Smooth muscle cell (in vitro differentiated cells): ENCODE results near the gene CLTA. TPM values are rescaled to one million over a fixed set of nuclear protein-coding genes. Genes with fewer than 3 reads are reported as not detected.

Experiments
- DNase-seq: peaks from one replicate; lab custom pipeline; 2025; ENCODE audit not compliant: unreplicated experiment; lab: John Stamatoyannopoulos, UW
- H2AFZ ChIP-seq: fragments of 200-600 bp; sonication (generic); 2 replicates; pipeline ENCODE4 v1.6.0; 2016; ENCODE audit warnings: antibody characterized with exemption, low read depth, mild to moderate bottlenecking
- H3F3A ChIP-seq: fragments of 200-600 bp; sonication (generic); 2 replicates; pipeline ENCODE4 v1.6.0; 2017; ENCODE audit warnings: antibody characterized with exemption, low read depth
- H3K27ac ChIP-seq: fragments of 200-600 bp; sonication (generic); 2 replicates; pipeline ENCODE4 v1.5.1; 2016; ENCODE audit warnings: low read depth, mild to moderate bottlenecking
- H3K27me3 ChIP-seq: fragments of 200-600 bp; sonication (generic); 2 replicates; pipeline ENCODE4 v1.6.1; 2016; ENCODE audit warnings: low read depth, mild to moderate bottlenecking
- H3K36me3 ChIP-seq: fragments of 200-600 bp; sonication (generic); 2 replicates; pipeline ENCODE4 v1.5.1; 2016; ENCODE audit warnings: low read depth
- H3K4me1 ChIP-seq: fragments of 200-600 bp; sonication (generic); 2 replicates; pipeline ENCODE4 v1.5.1; 2016; ENCODE audit warnings: low read depth
- H3K4me2 ChIP-seq: fragments of 200-600 bp; sonication (generic); 2 replicates; pipeline ENCODE4 v1.6.0; 2016; ENCODE audit warnings: mild to moderate bottlenecking
- H3K4me3 ChIP-seq: fragments of 200-600 bp; sonication (generic); 2 replicates; pipeline ENCODE4 v1.5.1; 2016; ENCODE audit warnings: mild to moderate bottlenecking
- H3K79me2 ChIP-seq: fragments of 200-600 bp; sonication (generic); 2 replicates; pipeline ENCODE4 v1.6.0; 2016; ENCODE audit warnings: low read depth, mild to moderate bottlenecking
- H3K9ac ChIP-seq: fragments of 200-600 bp; sonication (generic); 2 replicates; pipeline ENCODE4 v1.6.0; 2016; ENCODE audit warnings: low read depth
- H3K9me3 ChIP-seq: fragments of 200-600 bp; sonication (generic); replicated peaks from 2 replicates; pipeline ENCODE4 v1.5.1; 2016; ENCODE audit warnings: low read depth
- H4K20me1 ChIP-seq: fragments of 200-600 bp; sonication (generic); 2 replicates; pipeline ENCODE4 v1.6.0; 2016; ENCODE audit warnings: low read depth
- WGBS: methylation state at CpG from one replicate; pipeline ENCODE4 v1.1.7; 2016; ENCODE audit warnings: low lambda C conversion rate; 5-methylcytosine and 5-hydroxymethylcytosine counted together
- polyA plus RNA-seq: library from polyadenylated mRNA; unstranded; fragments of >200 nt; fragmentation: Nextera tagmentation; extraction: Ambion mirVana; gene quantifications from 2 replicates; pipeline ENCODE4 v1.2.1, GENCODE V29; 2016
- total RNA-seq: library from RNA; depleted of rRNA; stranded (reverse); fragments of >200 nt; gene quantifications from 2 replicates; pipeline ENCODE4 v1.2.3, GENCODE V29; 2014
- TF ChIP-seq, protein P1 (sequence below): fragments of 200-600 bp; sonication (generic); IDR thresholded peaks from 2 replicates; pipeline ENCODE4 v1.5.1; 2017; ENCODE audit warnings: borderline replicate concordance, mild to moderate bottlenecking, antibody characterized with exemption; ENCODE audit not compliant: insufficient read depth, poor library complexity, severe bottlenecking

CLTA gene
- total and polyA plus RNA-seq, 2 experiments from 2014 or later: 206 to 226 TPM

DNA sequence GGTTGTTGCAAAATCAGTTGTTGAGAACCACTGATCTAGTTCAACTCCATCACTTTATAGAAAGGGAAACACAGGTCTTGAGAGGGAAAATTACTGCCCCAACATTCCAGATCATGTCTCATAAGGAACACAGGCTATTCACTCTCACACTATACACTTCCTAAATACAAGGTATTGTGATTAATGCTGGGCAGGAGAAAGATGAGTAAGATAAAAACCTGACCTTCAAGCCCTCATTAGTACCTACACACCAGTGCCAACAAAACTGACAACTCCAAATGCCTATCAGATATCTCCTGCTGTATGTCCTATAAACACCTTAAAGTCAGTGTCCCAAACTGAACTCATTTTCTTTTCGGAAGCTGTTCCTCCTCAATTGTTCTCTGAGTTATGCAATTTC, 59.4 kb downstream of the CLTA start:
- H3K4me2 ChIP-seq: no peak overlapping the region
- no peak for DNase-seq
- H3F3A ChIP-seq: no peaks in the 10 kb centered on the region
- H3K9ac ChIP-seq: no peak overlapping the region
- H3K27me3 ChIP-seq: no peaks in the 10 kb centered on the region
- no peaks in the 10 kb centered on the region for H3K4me1 ChIP-seq
- TF ChIP-seq, protein P1, sequence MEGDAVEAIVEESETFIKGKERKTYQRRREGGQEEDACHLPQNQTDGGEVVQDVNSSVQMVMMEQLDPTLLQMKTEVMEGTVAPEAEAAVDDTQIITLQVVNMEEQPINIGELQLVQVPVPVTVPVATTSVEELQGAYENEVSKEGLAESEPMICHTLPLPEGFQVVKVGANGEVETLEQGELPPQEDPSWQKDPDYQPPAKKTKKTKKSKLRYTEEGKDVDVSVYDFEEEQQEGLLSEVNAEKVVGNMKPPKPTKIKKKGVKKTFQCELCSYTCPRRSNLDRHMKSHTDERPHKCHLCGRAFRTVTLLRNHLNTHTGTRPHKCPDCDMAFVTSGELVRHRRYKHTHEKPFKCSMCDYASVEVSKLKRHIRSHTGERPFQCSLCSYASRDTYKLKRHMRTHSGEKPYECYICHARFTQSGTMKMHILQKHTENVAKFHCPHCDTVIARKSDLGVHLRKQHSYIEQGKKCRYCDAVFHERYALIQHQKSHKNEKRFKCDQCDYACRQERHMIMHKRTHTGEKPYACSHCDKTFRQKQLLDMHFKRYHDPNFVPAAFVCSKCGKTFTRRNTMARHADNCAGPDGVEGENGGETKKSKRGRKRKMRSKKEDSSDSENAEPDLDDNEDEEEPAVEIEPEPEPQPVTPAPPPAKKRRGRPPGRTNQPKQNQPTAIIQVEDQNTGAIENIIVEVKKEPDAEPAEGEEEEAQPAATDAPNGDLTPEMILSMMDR: no peak
- H3K79me2 ChIP-seq: peaks cover 61% of the 10 kb centered on the region
- no peak overlapping the region for H2AFZ ChIP-seq
- H3K27ac ChIP-seq: no peak overlapping the region
- 100% methylated on average over 1 of the region's 1 CpG for WGBS
- H3K36me3 ChIP-seq: no peaks in the 10 kb centered on the region
- peaks cover 77% of the 10 kb centered on the region for H4K20me1 ChIP-seq
- no peaks in the 10 kb centered on the region for H3K9me3 ChIP-seq
- H3K4me3 ChIP-seq: no peak overlapping the region

DNA sequence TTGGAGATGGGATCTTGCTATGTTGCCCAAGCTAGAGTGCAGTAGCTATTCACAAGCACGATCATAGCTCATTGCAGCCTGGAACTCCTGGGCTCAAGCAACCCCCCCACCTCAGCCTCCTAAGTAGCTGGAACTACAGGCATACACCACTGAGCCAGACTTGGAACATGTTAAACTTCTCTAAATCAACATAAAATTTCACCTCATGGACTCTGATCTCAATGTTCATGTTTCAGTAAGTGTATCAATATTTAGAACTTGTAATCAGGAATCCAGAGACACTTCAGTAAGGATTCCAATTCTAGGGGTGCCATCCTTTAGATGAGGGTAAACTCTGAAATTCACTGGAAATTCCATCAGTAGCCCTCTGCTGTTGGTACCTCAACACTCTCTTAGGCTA, 60.7 kb downstream of the CLTA start:
- Histone ChIP-seq H3K9ac (no peak overlapping the region), H2AFZ (no peak overlapping the region), H4K20me1 (peaks cover 71% of the 10 kb centered on the region), H3K36me3 (no peaks in the 10 kb centered on the region), H3K79me2 (peaks cover 68% of the 10 kb centered on the region), H3K4me3 (no peak overlapping the region), H3K27ac (no peak overlapping the region), H3K4me2 (no peak overlapping the region), H3K4me1 (no peaks in the 10 kb centered on the region), H3K27me3 (no peaks in the 10 kb centered on the region), H3F3A (no peaks in the 10 kb centered on the region), H3K9me3 (no peaks in the 10 kb centered on the region)
- DNase-seq: no peak
- TF ChIP-seq, protein P1: no peak
- WGBS: 100% methylated on average over 1 of the region's 1 CpG

DNA sequence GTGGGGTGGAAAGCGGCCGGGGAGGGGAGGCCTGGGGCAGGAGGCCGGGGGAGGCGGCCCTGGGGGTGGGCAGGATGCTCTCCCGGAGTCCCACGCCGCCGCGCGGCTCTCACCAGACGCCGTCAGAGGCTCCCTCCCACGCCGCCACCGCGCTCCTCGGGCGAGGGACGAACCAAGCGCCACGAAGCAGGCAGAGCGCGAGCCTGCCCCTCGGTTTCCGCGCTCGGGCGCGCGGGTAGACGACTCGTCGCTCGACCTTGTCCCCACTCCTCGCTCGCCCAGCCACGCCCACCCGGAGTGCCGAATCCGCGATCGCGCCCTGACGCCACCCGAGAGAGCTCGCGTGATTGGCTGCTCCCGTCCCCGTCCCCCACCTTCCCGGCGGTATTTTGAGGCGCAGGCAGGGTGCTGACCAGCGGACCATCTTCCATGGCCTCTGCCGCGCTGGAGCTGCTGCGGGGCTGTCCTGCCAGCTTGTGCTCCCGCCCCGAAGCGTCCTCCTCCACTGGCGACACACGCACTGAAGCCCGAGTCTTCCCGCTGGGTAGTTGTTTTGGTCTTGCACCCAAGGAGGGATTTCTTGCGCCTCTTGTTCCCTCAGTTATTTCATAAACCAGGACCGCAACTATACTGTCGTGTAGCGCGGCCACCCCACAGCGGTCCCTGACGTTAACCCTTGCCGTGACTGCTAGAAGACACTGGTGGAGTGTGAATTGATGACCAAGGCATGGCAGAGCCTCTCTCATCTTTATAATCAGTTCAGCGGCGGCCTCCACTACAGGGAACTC, 67.7 kb downstream of the CLTA start, which contains the start of gene GNE:
GNE (minus strand) TSS at position 241 of the 788 bp plus-strand sequence. CDS start 9,093 bp downstream, outside the sequence.
- Histone ChIP-seq H3K9me3 (no peaks in the 10 kb centered on the region), H3K9ac (peak within 1 kb of the TSS; percentile 81), H2AFZ (peak within 1 kb of the TSS; percentile 82), H3K27ac (peak within 1 kb of the TSS; percentile 76), H3F3A (no peaks in the 10 kb centered on the region), H4K20me1 (peaks cover 14% of the 10 kb centered on the region), H3K36me3 (no peaks in the 10 kb centered on the region), H3K4me1 (no peaks in the 10 kb centered on the region), H3K27me3 (no peaks in the 10 kb centered on the region), H3K4me2 (peak within 1 kb of the TSS; percentile 86), H3K79me2 (peaks cover 36% of the 10 kb centered on the region), H3K4me3 (peak within 1 kb of the TSS; percentile 92)
- TF ChIP-seq, protein P1: no peak
- DNase-seq: peak; percentile 92
- WGBS: 5% methylated on average over 54 of the region's 73 CpGs
